GM23338 (cell line): ENCODE measurements around the gene CCDC40. TPM values are rescaled to one million over a fixed set of nuclear protein-coding genes. Genes with fewer than 3 reads are reported as not detected.

Experiments used
- ATAC-seq: fragments of 200-7000 bp; cut with Tn5 transposase; 3 replicates; pipeline ENCODE4 v1.9.1; 2020
- DNase-seq: peaks from one replicate; pipeline ENCODE4 v3.0.0-alpha.2; 2015; ENCODE audit warnings: low spot score
- H2AFZ ChIP-seq: fragments of 200-600 bp; sonication (generic); 2 replicates; pipeline ENCODE4 v1.8.0; 2016; ENCODE audit warnings: antibody characterized with exemption, mild to moderate bottlenecking, moderate library complexity
- H3F3A ChIP-seq: fragments of 200-600 bp; sonication (generic); replicated peaks from 2 replicates; pipeline ENCODE4 v1.8.0; 2017; ENCODE audit warnings: antibody characterized with exemption, mixed run types, low read depth
- H3K27ac ChIP-seq: fragments of 200-600 bp; sonication (generic); 2 replicates; pipeline ENCODE4 v1.6.1; 2016; ENCODE audit warnings: low read depth
- H3K27me3 ChIP-seq: fragments of 200-600 bp; sonication (generic); 2 replicates; pipeline ENCODE4 v1.8.0; 2016; ENCODE audit warnings: mild to moderate bottlenecking, mixed run types, moderate library complexity; ENCODE audit not compliant: insufficient read depth
- H3K36me3 ChIP-seq: fragments of 200-600 bp; sonication (generic); 2 replicates; pipeline ENCODE4 v1.8.0; 2016; ENCODE audit warnings: mild to moderate bottlenecking; ENCODE audit not compliant: insufficient read depth
- H3K4me1 ChIP-seq: fragments of 200-600 bp; sonication (generic); 2 replicates; pipeline ENCODE4 v1.8.0; 2016; ENCODE audit warnings: mild to moderate bottlenecking, moderate library complexity; ENCODE audit not compliant: insufficient read depth
- H3K4me2 ChIP-seq: fragments of 200-600 bp; sonication (generic); 2 replicates; pipeline ENCODE4 v1.7.1; 2017; ENCODE audit warnings: mixed run types
- H3K4me3 ChIP-seq: fragments of 200-600 bp; sonication (generic); 2 replicates; pipeline ENCODE4 v1.6.1; 2016; ENCODE audit warnings: mixed run types
- H3K79me2 ChIP-seq: fragments of 200-600 bp; sonication (generic); replicated peaks from 2 replicates; pipeline ENCODE4 v1.8.0; 2017; ENCODE audit warnings: mild to moderate bottlenecking; ENCODE audit not compliant: insufficient read depth
- H3K9me2 ChIP-seq: fragments of 200-600 bp; sonication (generic); 2 replicates; pipeline ENCODE4 v1.8.0; 2017; ENCODE audit not compliant: insufficient read depth
- H4K20me1 ChIP-seq: fragments of 200-600 bp; sonication (generic); replicated peaks from 2 replicates; pipeline ENCODE4 v1.8.0; 2017; ENCODE audit warnings: mild to moderate bottlenecking; ENCODE audit not compliant: insufficient read depth
- H3K27ac Mint-ChIP-seq: 2 replicates; pipeline ENCODE4 v1.8.0; 2020; ENCODE audit warnings: inconsistent platforms, mild to moderate bottlenecking, moderate library complexity, mixed read lengths
- H3K27me3 Mint-ChIP-seq: 3 replicates; pipeline ENCODE4 v1.8.0; 2022; ENCODE audit warnings: low read depth, mild to moderate bottlenecking, moderate library complexity, mixed read lengths, inconsistent platforms; ENCODE audit not compliant: insufficient read depth, poor library complexity
- H3K36me3 Mint-ChIP-seq: 3 replicates; pipeline ENCODE4 v1.8.0; 2021; ENCODE audit warnings: low read depth, mild to moderate bottlenecking, inconsistent platforms, moderate library complexity, mixed read lengths
- H3K4me1 Mint-ChIP-seq: 3 replicates; pipeline ENCODE4 v1.8.0; 2020; ENCODE audit warnings: mild to moderate bottlenecking, inconsistent platforms, mixed read lengths
- H3K4me3 Mint-ChIP-seq: 3 replicates; pipeline ENCODE4 v1.8.0; 2021; ENCODE audit warnings: moderate library complexity, mild to moderate bottlenecking, inconsistent platforms, mixed read lengths
- H3K9me3 Mint-ChIP-seq: 3 replicates; pipeline ENCODE4 v1.8.0; 2020; ENCODE audit warnings: moderate library complexity, mild to moderate bottlenecking, inconsistent platforms, mixed read lengths
- CREB1 ChIP-seq: fragments of 250-450 bp; sonication (Bioruptor Pico); IDR thresholded peaks from 2 replicates; pipeline ENCODE4 v1.5.0; 2020; ENCODE audit warnings: low read depth, mild to moderate bottlenecking, moderate library complexity
- CTCF ChIP-seq, 2 experiments: fragments of 200-600 bp in 1 of 2; sonication (generic) in 1 of 2; conservative IDR thresholded peaks; 2 replicates each; pipeline versions ENCODE4 v1.5.1 to v1.6.1; 2016 to 2017; ENCODE audit warnings: antibody characterized with exemption in 2 of 2, low read depth in 2 of 2, mild to moderate bottlenecking in 2 of 2, moderate library complexity in 1 of 2
- EZH2 ChIP-seq: fragments of 200-600 bp; sonication (generic); IDR thresholded peaks from one replicate; pipeline ENCODE4 v1.8.0; 2017; ENCODE audit warnings: antibody characterized with exemption, mild to moderate bottlenecking, low read depth; ENCODE audit not compliant: unreplicated experiment
- EZH2phosphoT487 ChIP-seq: fragments of 200-600 bp; sonication (generic); IDR thresholded peaks from one replicate; pipeline ENCODE4 v1.8.1; 2018; ENCODE audit warnings: antibody characterized with exemption; ENCODE audit not compliant: unreplicated experiment
- JUNB ChIP-seq: IDR thresholded peaks from one replicate; pipeline ENCODE4 v1.6.1; 2016; ENCODE audit warnings: antibody characterized with exemption; ENCODE audit not compliant: unreplicated experiment
- NANOG ChIP-seq: IDR thresholded peaks from 2 replicates; pipeline ENCODE4 v1.6.1; 2016; ENCODE audit warnings: antibody characterized with exemption, borderline replicate concordance
- POLR2AphosphoS5 ChIP-seq: IDR thresholded peaks from 2 replicates; pipeline ENCODE4 v1.6.1; 2016; ENCODE audit warnings: antibody characterized with exemption, low read depth
- REST ChIP-seq: IDR thresholded peaks from one replicate; pipeline ENCODE4 v1.6.1; 2018; ENCODE audit warnings: antibody characterized with exemption; ENCODE audit not compliant: unreplicated experiment
- STAT1 ChIP-seq: IDR thresholded peaks from one replicate; pipeline ENCODE4 v1.6.1; 2016; ENCODE audit warnings: antibody characterized with exemption; ENCODE audit not compliant: unreplicated experiment
- ZNF331 ChIP-seq: fragments of 250-450 bp; sonication (Bioruptor Pico); IDR thresholded peaks from 2 replicates; pipeline ENCODE4 v1.5.0; 2020; ENCODE audit warnings: low read depth, mild to moderate bottlenecking, moderate library complexity
- polyA plus RNA-seq: library from polyadenylated mRNA; unstranded; fragments of >200 nt; fragmentation: Nextera tagmentation; extraction: Ambion mirVana; gene quantifications from 2 replicates; pipeline ENCODE4 v1.2.1, GENCODE V29; 2016
- total RNA-seq: library from RNA; depleted of rRNA; stranded (reverse); fragments of >200 nt; shearing (Covaris generic); gene quantifications from 2 replicates; pipeline ENCODE4 v1.2.3, GENCODE V29; 2014
- TF ChIP-seq, protein P1 (sequence below): fragments of 250-450 bp; sonication (Bioruptor Pico); IDR thresholded peaks from 2 replicates; pipeline ENCODE4 v1.5.0; 2020; ENCODE audit warnings: mild to moderate bottlenecking, moderate library complexity
- TF ChIP-seq, protein P2 (sequence below): IDR thresholded peaks from 2 replicates; pipeline ENCODE4 v1.6.1; 2016; ENCODE audit warnings: antibody characterized with exemption

The CCDC40 gene
- total and polyA plus RNA-seq, 2 experiments from 2014 or later: 7.6 to 8.1 TPM

DNA sequence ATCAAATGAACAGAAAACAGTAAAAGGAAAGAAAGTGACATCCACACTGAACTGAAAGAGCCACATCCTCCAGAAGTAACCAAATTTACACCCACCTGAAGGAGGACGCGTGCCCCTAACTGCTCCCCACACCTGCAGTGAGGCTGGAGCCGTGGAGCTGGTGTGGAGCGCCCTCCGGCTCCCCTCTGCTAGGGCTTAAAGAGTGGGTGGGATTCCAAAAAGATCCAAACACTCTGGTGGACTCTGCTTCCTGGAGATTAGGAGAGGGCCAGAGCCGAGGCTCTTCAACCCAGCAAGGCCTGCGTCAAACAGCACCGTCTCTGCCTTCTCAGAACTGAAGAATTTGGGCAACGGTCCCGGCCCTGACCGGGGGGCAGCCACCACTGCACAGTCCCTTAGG lies 15.2 kb downstream of the CCDC40 start:
- Histone ChIP-seq H3K4me3 (no peak overlapping the region), H3K27ac (no peak overlapping the region), H3K36me3 (no peaks in the 10 kb centered on the region), H2AFZ (no peak overlapping the region), H3K79me2 (no peaks in the 10 kb centered on the region), H3K4me1 (peaks cover 6% of the 10 kb centered on the region), H4K20me1 (no peaks in the 10 kb centered on the region), H3F3A (no peaks in the 10 kb centered on the region), H3K4me2 (no peak overlapping the region), H3K27me3 (no peaks in the 10 kb centered on the region), H3K9me2 (no peaks in the 10 kb centered on the region)
- ATAC-seq (no peak), DNase-seq (no peak)
- H3K4me1 Mint-ChIP-seq: peaks cover 24% of the 10 kb centered on the region
- TF ChIP-seq, protein P1, sequence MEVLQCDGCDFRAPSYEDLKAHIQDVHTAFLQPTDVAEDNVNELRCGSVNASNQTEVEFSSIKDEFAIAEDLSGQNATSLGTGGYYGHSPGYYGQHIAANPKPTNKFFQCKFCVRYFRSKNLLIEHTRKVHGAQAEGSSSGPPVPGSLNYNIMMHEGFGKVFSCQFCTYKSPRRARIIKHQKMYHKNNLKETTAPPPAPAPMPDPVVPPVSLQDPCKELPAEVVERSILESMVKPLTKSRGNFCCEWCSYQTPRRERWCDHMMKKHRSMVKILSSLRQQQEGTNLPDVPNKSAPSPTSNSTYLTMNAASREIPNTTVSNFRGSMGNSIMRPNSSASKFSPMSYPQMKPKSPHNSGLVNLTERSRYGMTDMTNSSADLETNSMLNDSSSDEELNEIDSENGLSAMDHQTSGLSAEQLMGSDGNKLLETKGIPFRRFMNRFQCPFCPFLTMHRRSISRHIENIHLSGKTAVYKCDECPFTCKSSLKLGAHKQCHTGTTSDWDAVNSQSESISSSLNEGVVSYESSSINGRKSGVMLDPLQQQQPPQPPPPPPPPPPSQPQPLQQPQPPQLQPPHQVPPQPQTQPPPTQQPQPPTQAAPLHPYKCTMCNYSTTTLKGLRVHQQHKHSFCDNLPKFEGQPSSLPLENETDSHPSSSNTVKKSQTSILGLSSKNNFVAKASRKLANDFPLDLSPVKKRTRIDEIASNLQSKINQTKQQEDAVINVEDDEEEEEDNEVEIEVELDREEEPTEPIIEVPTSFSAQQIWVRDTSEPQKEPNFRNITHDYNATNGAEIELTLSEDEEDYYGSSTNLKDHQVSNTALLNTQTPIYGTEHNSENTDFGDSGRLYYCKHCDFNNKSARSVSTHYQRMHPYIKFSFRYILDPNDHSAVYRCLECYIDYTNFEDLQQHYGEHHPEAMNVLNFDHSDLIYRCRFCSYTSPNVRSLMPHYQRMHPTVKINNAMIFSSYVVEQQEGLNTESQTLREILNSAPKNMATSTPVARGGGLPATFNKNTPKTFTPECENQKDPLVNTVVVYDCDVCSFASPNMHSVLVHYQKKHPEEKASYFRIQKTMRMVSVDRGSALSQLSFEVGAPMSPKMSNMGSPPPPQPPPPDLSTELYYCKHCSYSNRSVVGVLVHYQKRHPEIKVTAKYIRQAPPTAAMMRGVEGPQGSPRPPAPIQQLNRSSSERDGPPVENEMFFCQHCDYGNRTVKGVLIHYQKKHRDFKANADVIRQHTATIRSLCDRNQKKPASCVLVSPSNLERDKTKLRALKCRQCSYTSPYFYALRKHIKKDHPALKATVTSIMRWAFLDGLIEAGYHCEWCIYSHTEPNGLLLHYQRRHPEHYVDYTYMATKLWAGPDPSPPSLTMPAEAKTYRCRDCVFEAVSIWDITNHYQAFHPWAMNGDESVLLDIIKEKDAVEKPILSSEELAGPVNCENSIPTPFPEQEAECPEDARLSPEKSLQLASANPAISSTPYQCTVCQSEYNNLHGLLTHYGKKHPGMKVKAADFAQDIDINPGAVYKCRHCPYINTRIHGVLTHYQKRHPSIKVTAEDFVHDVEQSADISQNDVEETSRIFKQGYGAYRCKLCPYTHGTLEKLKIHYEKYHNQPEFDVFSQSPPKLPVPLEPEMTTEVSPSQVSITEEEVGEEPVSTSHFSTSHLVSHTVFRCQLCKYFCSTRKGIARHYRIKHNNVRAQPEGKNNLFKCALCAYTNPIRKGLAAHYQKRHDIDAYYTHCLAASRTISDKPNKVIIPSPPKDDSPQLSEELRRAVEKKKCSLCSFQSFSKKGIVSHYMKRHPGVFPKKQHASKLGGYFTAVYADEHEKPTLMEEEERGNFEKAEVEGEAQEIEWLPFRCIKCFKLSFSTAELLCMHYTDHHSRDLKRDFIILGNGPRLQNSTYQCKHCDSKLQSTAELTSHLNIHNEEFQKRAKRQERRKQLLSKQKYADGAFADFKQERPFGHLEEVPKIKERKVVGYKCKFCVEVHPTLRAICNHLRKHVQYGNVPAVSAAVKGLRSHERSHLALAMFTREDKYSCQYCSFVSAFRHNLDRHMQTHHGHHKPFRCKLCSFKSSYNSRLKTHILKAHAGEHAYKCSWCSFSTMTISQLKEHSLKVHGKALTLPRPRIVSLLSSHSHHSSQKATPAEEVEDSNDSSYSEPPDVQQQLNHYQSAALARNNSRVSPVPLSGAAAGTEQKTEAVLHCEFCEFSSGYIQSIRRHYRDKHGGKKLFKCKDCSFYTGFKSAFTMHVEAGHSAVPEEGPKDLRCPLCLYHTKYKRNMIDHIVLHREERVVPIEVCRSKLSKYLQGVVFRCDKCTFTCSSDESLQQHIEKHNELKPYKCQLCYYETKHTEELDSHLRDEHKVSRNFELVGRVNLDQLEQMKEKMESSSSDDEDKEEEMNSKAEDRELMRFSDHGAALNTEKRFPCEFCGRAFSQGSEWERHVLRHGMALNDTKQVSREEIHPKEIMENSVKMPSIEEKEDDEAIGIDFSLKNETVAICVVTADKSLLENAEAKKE: no peak
- TF ChIP-seq JUNB: no peak
- no peak for TF ChIP-seq STAT1
- TF ChIP-seq REST: no peak
- TF ChIP-seq, protein P2, sequence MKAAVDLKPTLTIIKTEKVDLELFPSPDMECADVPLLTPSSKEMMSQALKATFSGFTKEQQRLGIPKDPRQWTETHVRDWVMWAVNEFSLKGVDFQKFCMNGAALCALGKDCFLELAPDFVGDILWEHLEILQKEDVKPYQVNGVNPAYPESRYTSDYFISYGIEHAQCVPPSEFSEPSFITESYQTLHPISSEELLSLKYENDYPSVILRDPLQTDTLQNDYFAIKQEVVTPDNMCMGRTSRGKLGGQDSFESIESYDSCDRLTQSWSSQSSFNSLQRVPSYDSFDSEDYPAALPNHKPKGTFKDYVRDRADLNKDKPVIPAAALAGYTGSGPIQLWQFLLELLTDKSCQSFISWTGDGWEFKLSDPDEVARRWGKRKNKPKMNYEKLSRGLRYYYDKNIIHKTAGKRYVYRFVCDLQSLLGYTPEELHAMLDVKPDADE: no peak
- TF ChIP-seq EZH2: no peak
- TF ChIP-seq EZH2phosphoT487: no peak
- no peak for TF ChIP-seq ZNF331 (CRISPR knock-in tag)
- TF ChIP-seq NANOG: no peak
- no peak for TF ChIP-seq POLR2AphosphoS5
- TF ChIP-seq CREB1 (CRISPR knock-in tag): no peak
- TF ChIP-seq CTCF (conservative IDR thresholded peaks at IDR 0.05; ENCODE audit: low read depth in 2 of 2): no peak
- no peaks in the 10 kb centered on the region for H3K9me3 Mint-ChIP-seq
- peaks cover 8% of the 10 kb centered on the region for H3K27me3 Mint-ChIP-seq
- no peak overlapping the region for H3K4me3 Mint-ChIP-seq
- H3K36me3 Mint-ChIP-seq: 0 out of 3 replicates have a peak, but pooled peaks cover 12% of the 10 kb centered on the region
- no peak overlapping the region for H3K27ac Mint-ChIP-seq
